DND-41 (cell line): ENCODE measurements around the gene CABP4.

Source experiments
- ATAC-seq: fragments of 200-7000 bp; cut with Tn5 transposase; 3 replicates; pipeline ENCODE4 v1.9.1; 2021; ENCODE audit warnings: low read depth; ENCODE audit not compliant: insufficient read depth
- DNase-seq: peaks from one replicate; pipeline ENCODE4 v3.0.0-alpha.2; 2020
- H2AFZ ChIP-seq: 2 replicates; pipeline ENCODE4 v1.6.0; 2012; ENCODE audit warnings: low read depth, low read length
- H3K27ac ChIP-seq: 2 replicates; pipeline ENCODE4 v1.5.1; 2012; ENCODE audit warnings: low read length, inconsistent platforms
- H3K27me3 ChIP-seq: fragments of 200-600 bp; sonication (generic); 2 replicates; pipeline ENCODE4 v1.6.0; 2012; ENCODE audit warnings: low read length, mild to moderate bottlenecking, inconsistent platforms; ENCODE audit not compliant: insufficient read depth, poor library complexity
- H3K36me3 ChIP-seq: 2 replicates; pipeline ENCODE4 v1.5.1; 2012; ENCODE audit warnings: low read length, inconsistent platforms; ENCODE audit not compliant: insufficient read depth
- H3K4me1 ChIP-seq: 2 replicates; pipeline ENCODE4 v1.5.1; 2012; ENCODE audit warnings: mild to moderate bottlenecking, low read length; ENCODE audit not compliant: insufficient read depth
- H3K4me2 ChIP-seq: 2 replicates; pipeline ENCODE4 v1.6.0; 2012; ENCODE audit warnings: mild to moderate bottlenecking, moderate library complexity, low read length, inconsistent platforms; ENCODE audit not compliant: insufficient read depth
- H3K4me3 ChIP-seq, 2 experiments: fragments of 200-600 bp in 1 of 2; shearing (Covaris generic) in 1 of 2; 2 replicates each; pipeline ENCODE4 v1.5.1; 2012 to 2016; ENCODE audit warnings: inconsistent platforms in 2 of 2, low read length in 2 of 2, mild to moderate bottlenecking in 2 of 2, low read depth in 1 of 2, moderate library complexity in 1 of 2
- H3K79me2 ChIP-seq: 2 replicates; pipeline ENCODE4 v1.6.0; 2012; ENCODE audit warnings: low read length, inconsistent platforms; ENCODE audit not compliant: insufficient read depth
- H3K9ac ChIP-seq: 2 replicates; pipeline ENCODE4 v1.6.0; 2012; ENCODE audit warnings: low read depth, mild to moderate bottlenecking, inconsistent platforms, low read length, moderate library complexity
- H3K9me3 ChIP-seq: 2 replicates; pipeline ENCODE4 v1.5.1; 2012; ENCODE audit warnings: low read length, moderate library complexity, mild to moderate bottlenecking, inconsistent platforms; ENCODE audit not compliant: insufficient read depth, severe bottlenecking
- H4K20me1 ChIP-seq: 2 replicates; pipeline ENCODE4 v1.6.0; 2012; ENCODE audit warnings: low read length; ENCODE audit not compliant: insufficient read depth
- EZH2 ChIP-seq: IDR thresholded peaks from 3 replicates; pipeline ENCODE4 v1.6.1; 2012; ENCODE audit warnings: borderline replicate concordance, low read depth, mild to moderate bottlenecking, moderate library complexity, low read length, inconsistent platforms; ENCODE audit not compliant: severe bottlenecking
- TF ChIP-seq, protein P1 (sequence below): IDR thresholded peaks from 2 replicates; pipeline ENCODE4 v1.5.1; 2012; ENCODE audit warnings: borderline replicate concordance, low read length, moderate library complexity, mild to moderate bottlenecking; ENCODE audit not compliant: poor library complexity, severe bottlenecking; ENCODE audit errors: extremely low read depth

Gene CABP4

DNA sequence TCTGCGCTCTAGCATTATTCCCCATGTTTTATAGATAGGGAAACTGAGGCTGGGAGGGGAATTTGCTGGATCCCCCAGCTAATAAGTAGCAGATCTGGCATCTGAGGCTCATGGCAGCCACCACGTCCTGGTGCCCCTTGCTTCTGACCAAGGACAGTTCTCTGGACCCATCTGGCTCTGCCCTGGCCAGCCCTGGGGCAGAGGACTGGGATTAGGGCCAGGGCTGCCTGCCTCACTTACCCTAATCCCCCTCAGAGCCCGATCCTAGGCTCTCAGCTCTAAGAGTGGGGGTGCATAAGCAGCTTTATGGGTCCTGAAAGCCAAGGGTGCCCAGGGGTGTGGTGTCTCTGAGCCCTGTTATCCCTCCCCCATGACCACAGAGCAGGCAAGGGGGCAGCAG, at the start of gene CABP4:
Gene CABP4 (plus strand): TSS at position 301 of the 400 bp plus-strand sequence. CDS start 70 bp downstream, at position 371.
- Histone ChIP-seq H3K4me3 (no peak within 1 kb of the TSS), H3K79me2 (no peaks in the 10 kb centered on the region), H3K36me3 (no peaks in the 10 kb centered on the region), H3K27ac (no peak within 1 kb of the TSS), H3K4me1 (no peaks in the 10 kb centered on the region), H3K9ac (no peak within 1 kb of the TSS), H3K27me3 (no peaks in the 10 kb centered on the region), H2AFZ (no peak within 1 kb of the TSS), H3K4me2 (no peak within 1 kb of the TSS), H3K9me3 (no peaks in the 10 kb centered on the region), H4K20me1 (no peaks in the 10 kb centered on the region)
- DNase-seq (no peak), ATAC-seq (no peak)
- TF ChIP-seq, protein P1, sequence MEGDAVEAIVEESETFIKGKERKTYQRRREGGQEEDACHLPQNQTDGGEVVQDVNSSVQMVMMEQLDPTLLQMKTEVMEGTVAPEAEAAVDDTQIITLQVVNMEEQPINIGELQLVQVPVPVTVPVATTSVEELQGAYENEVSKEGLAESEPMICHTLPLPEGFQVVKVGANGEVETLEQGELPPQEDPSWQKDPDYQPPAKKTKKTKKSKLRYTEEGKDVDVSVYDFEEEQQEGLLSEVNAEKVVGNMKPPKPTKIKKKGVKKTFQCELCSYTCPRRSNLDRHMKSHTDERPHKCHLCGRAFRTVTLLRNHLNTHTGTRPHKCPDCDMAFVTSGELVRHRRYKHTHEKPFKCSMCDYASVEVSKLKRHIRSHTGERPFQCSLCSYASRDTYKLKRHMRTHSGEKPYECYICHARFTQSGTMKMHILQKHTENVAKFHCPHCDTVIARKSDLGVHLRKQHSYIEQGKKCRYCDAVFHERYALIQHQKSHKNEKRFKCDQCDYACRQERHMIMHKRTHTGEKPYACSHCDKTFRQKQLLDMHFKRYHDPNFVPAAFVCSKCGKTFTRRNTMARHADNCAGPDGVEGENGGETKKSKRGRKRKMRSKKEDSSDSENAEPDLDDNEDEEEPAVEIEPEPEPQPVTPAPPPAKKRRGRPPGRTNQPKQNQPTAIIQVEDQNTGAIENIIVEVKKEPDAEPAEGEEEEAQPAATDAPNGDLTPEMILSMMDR: no peak
- no peak for TF ChIP-seq EZH2

DNA sequence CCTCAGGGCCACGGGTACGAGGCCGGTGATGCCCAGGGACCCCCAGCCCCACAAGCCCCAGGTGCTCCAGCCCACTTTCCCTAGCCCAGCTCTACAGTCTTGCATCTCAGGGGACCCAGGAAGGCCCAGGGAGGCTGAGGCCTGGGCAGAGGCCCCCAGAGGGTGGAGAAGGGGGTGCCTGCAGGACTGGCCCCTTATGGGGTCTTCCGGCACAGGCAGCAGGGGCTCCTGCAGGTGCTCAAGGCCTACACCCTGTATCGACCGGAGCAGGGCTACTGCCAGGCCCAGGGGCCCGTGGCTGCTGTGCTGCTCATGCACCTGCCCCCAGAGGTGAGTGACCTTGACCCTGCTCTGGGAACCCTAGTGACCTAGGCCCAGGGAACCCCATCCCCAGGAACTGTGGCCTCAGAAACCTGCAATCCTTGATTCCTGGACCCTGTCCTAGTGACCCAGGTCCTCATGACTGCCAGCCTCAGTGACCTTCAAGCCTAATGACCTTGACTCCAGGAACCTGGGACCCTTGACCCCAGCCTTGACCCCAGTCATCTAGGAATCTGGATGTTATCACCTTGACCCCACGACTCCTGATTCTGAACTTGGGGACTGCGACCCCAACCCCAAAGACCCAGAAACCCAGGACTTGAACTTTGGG, 49.3 kb upstream of the CABP4 start:
- Histone ChIP-seq H3K4me2 (peak overlapping the region; percentile 82), H3K79me2 (peaks cover 68% of the 10 kb centered on the region), H4K20me1 (peaks cover 6% of the 10 kb centered on the region), H3K27ac (peak overlapping the region; percentile 89), H3K4me1 (peaks cover 91% of the 10 kb centered on the region), H3K9ac (peak overlapping the region; percentile 99), H3K4me3 (peak overlapping the region in 1 of 2 experiments; percentile 86; a peak in 2 of 4 replicates), H3K36me3 (peaks cover 44% of the 10 kb centered on the region), H2AFZ (no peak overlapping the region), H3K27me3 (no peaks in the 10 kb centered on the region), H3K9me3 (no peaks in the 10 kb centered on the region)
- DNase-seq: no peak
- no peak for ATAC-seq
- TF ChIP-seq, protein P1: no peak
- no peak for TF ChIP-seq EZH2

DNA sequence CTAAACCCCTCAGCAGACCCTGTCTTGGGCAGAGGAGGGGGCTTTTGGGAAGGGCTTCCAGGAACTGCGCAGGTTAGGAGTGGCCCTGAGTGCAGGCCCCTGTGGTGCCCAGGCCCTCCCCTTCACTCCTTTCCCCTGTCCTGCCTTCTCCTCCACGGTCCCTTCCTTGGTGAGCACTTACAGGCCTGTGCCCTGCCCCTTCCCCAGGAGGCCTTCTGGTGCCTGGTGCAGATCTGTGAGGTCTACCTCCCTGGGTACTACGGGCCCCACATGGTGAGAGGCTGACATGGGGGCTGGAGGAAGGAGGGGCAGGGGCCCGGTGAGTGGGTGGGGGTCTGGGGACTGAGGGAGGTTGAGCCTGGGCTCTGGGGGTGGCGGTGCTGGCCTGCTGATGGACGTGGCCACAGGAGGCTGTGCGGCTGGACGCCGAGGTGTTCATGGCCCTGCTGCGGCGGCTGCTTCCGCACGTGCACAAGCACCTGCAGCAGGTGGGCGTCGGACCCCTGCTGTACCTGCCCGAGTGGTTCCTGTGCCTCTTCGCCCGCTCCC, 48.7 kb upstream of the CABP4 start:
- Histone ChIP-seq H3K9me3 (no peaks in the 10 kb centered on the region), H3K4me2 (peak overlapping the region; percentile 82), H3K27me3 (no peaks in the 10 kb centered on the region), H3K4me3 (peak overlapping the region in 1 of 2 experiments; percentile 86; a peak in 2 of 4 replicates), H3K4me1 (peaks cover 95% of the 10 kb centered on the region), H3K9ac (peak overlapping the region; percentile 99), H3K36me3 (peaks cover 42% of the 10 kb centered on the region), H3K27ac (peak overlapping the region; percentile 89), H3K79me2 (peaks cover 62% of the 10 kb centered on the region), H2AFZ (no peak overlapping the region), H4K20me1 (no peaks in the 10 kb centered on the region; the same call in 1 of the 2 replicates)
- DNase-seq: peak; percentile 26
- TF ChIP-seq, protein P1: no peak
- TF ChIP-seq EZH2: no peak
- ATAC-seq: no peak
